Neural progenitor cell (in vitro differentiated cells): ENCODE measurements around the gene SH3GLB1.

ENCODE experiments used
- EZH2 ChIP-seq: fragments of 200-600 bp; sonication (generic); IDR thresholded peaks from 2 replicates; pipeline ENCODE4 v1.6.1; 2017; ENCODE audit warnings: antibody characterized with exemption, mild to moderate bottlenecking, moderate library complexity
- TF ChIP-seq, protein P1 (sequence below): fragments of 200-600 bp; sonication (generic); IDR thresholded peaks from 2 replicates; pipeline ENCODE4 v1.5.1; 2017; ENCODE audit warnings: antibody characterized with exemption, mild to moderate bottlenecking

GRCh38 chr1:86701731-86702130, 2.6 kb upstream of the SH3GLB1 start:
- TF ChIP-seq, protein P1, sequence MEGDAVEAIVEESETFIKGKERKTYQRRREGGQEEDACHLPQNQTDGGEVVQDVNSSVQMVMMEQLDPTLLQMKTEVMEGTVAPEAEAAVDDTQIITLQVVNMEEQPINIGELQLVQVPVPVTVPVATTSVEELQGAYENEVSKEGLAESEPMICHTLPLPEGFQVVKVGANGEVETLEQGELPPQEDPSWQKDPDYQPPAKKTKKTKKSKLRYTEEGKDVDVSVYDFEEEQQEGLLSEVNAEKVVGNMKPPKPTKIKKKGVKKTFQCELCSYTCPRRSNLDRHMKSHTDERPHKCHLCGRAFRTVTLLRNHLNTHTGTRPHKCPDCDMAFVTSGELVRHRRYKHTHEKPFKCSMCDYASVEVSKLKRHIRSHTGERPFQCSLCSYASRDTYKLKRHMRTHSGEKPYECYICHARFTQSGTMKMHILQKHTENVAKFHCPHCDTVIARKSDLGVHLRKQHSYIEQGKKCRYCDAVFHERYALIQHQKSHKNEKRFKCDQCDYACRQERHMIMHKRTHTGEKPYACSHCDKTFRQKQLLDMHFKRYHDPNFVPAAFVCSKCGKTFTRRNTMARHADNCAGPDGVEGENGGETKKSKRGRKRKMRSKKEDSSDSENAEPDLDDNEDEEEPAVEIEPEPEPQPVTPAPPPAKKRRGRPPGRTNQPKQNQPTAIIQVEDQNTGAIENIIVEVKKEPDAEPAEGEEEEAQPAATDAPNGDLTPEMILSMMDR: no peak
- TF ChIP-seq EZH2: no peak
